GM19397 (cell line): Measurements from ENCODE around the gene KRT80.

Experiments used
- ATAC-seq: cut with Tn5 transposase; IDR thresholded peaks from one replicate; pipeline ENCODE4 v1.9.1; 2021; ENCODE audit warnings: mild to moderate bottlenecking, moderate library complexity; ENCODE audit not compliant: unreplicated experiment

KRT80 gene

GRCh38 chr12:52229836-52230343 is 38.1 kb upstream of the KRT80 start:
- ATAC-seq, result no peak

DNA sequence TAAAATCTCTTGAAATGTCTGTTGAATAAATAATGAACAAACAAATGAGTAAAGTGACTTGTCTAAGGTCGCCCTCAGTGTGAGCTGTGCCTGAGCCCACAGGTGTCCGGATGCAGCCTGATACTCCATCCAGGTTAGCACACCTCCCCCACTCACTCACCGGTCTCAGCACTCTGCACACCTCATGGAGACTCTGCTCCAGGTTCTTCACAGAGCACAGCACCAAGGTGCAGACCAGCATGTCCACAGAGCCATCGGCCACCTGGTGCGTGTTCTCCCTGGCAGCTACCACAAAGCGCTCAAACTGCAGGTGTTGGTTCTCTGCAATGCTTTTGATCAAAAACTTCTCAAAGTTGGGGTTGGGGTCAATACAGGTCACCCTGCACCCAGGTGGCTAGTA is 37.1 kb upstream of the KRT80 start:
- no peak for ATAC-seq

DNA sequence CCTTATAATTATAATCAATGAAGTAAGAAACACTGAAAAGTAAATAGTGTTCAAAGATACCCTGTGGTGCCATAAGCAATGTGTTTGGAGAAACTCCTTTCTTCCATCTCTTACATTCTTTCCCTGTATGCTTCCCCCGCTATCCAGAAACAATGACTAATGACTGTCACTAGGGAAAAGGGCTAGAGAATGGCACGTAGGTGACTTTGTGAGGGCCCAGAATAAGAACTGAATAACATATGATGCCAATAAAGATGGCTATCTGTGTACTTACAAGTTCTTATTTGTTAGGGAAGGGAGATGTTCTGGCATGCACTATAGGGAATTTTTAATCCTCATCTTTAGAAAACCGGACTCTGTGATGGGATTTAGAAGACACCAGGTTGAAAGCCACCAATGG is 36.6 kb upstream of the KRT80 start:
- ATAC-seq, result no peak

- no peak for ATAC-seq
Observed at GRCh38 chr12:52227606-52228166, 35.9 kb upstream of the KRT80 start.

GRCh38 chr12:52226446-52226845 is 34.6 kb upstream of the KRT80 start:
- no peak for ATAC-seq

DNA sequence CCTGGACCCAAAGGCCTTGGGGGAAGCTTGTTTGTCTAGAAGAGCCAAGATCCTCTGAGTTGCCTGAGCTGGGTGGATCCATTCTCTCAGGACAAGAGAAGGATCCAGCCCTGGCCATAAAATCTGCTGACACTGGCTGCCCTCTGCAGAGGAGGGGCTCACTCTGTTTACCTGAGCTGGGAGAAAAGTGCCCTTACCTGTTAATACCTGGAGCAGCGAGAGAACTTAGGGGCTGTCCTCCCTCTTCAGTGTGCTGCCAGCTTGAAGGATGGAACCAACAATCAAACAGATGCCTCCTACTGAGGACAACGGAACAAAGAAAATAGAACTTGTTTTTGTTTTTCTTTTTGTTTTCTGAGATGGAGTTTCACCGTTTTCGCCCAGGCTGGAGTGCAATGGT is 33.9 kb upstream of the KRT80 start:
- no peak for ATAC-seq

DNA sequence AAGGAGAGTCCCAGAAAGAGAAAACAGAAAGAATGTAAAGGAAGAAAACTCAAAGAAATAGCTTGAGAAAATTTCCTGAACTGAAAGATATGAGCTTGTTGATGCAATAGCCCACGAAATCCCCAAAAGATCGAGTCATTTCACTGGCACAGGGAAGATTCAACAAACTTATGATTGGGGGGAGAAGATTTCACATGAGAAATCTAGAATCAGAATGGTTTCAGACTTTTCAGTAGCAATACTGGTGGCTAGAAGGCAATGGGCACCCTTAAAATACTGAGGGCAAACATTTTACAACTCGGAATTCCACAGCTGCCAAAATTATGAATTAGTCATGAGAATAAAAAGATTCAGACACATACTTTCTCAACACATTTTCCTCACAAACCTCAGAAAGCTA is 32.3 kb upstream of the KRT80 start:
- ATAC-seq, result no peak

DNA sequence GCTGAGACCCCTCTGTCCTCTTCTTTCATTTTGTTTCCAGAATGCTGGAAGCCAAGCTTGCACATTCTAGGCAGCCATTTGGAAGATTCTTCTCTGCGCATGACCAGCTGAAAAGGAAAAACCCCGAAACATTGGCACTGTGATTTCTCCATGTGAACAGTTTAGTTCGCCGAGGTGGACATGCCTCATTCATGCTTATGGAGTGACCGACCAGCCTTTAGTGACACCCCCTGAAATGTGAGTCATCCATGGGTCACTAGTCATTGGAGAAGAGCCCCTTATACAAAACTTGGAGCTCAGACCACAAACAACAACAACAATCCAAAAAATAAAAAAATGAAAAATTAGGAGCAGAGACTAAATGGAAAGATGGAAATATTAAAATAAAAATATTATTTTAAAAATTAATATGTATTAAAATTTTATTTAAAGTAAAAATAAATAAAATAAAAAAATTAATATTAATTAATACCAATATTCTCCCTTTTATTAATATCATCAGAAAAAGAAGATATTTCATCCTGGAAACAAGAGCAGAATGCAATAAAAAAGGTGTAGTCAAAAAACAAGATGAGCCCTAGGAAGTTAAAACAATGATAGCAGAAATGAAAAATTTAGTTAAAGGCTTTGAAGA is 31.7 kb upstream of the KRT80 start:
- ATAC-seq, result no peak

DNA sequence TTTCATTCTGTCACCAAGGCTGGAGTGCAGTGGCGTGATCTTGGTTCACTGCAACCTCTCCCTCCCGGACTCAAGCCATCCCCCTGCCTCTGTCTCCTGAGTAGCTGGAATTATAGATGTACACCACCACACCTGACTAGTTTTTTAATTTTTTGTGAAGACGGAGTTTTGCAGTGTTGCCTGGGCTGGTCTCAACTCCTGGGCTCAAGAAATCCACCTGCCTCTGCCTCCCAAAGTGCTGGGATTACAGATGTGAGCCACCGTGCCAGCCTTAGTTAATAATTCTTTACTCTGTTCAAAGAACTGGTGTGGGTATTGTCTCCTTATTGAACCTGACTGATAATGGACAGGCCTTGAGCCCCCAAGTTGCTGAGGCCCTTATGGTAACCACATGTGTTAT is 30.9 kb upstream of the KRT80 start:
- ATAC-seq, result no peak

- ATAC-seq, result no peak
Observed at GRCh38 chr12:52221912-52222457, 30.2 kb upstream of the KRT80 start.

GRCh38 chr12:52221070-52221781 is 29.4 kb upstream of the KRT80 start:
- ATAC-seq, result no peak

DNA sequence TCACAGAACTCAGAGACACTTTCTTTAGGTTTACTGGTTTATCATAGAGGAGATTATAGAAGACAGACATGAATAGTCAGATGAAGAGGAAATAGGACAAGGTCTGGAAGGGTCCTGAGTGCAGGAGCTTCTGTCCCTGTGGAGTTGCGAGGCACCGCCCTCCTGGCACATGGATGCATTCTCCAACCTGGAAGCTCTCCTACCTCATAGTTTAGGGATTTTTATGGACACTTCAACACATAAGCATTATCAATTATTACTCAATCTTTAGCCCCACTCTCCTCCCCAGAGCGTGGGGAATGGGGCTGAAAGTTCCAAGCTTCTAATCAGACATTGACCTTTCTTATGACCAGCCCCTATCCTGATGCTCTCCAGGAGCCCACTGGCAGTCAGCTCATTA is 28.7 kb upstream of the KRT80 start:
- no peak for ATAC-seq

GRCh38 chr12:52218001-52218400 is 26.2 kb upstream of the KRT80 start:
- ATAC-seq, result no peak

GRCh38 chr12:52217223-52217622 is 25.4 kb upstream of the KRT80 start:
- no peak for ATAC-seq

DNA sequence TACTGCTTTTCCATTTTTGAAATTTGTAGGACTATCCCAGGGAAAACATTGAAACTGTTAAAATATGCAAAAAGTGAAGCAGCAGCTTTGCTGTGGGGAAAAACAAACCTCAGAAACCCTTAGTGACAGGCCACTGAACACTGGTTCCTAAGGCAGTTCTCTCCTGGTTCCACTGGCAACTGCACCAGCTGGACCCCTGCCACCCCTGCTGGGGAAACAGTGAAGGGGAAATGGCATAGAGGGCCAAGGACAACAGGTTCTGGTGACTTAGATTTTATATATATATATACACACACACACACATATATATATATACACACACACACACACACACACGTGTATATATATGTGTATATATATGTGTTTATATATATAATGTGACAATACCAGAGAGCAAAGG is 25.0 kb upstream of the KRT80 start:
- no peak for ATAC-seq

- ATAC-seq, result no peak
Observed at GRCh38 chr12:52216100-52216499, 24.3 kb upstream of the KRT80 start.

- ATAC-seq, result no peak
Observed at GRCh38 chr12:52215587-52216031, 23.8 kb upstream of the KRT80 start.

- no peak for ATAC-seq
Observed at GRCh38 chr12:52214421-52214802, 22.6 kb upstream of the KRT80 start.

DNA sequence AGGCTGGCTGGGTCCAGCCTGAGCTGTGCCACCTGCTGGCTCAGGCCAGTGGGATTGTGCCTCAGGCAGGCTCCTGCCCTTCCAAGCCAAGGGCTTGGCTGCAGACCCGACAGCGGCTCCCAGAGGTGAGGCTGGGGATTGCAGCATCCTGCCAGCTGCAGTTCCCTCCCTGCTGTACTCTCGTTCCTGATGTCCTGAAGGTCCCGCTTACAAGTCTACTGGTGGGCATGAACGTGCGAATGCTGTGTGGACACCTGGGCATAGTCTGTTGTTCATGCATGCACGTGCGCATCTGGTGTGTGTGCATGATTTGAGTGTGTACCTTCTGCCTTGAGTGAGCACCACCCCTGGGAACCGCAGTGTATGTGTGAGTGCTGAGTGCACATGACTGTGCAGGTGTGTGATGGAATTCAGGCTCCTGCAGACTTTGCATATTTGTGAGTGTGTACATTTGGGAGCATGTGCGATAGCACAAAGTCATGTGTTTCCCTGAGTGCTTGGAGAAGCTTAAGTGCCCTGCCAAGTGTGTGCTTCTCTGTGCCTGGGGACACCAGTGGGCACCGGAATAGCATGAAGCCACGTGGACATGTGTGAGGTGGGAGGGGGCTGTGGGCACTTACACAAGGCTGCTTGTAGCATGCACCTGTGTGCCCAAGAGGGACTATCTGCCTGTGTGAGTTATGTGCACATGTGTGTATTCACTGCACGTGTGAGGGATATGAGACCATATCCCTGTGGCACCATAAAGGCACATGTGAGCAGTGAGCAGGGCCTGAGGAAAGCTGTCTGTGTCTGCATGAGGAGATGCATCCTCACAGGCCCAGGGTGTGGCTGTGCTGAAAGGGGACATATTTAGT is 22.0 kb upstream of the KRT80 start:
- no peak for ATAC-seq

GRCh38 chr12:52212701-52213563 is 21.1 kb upstream of the KRT80 start:
- ATAC-seq, result no peak
